ENCODE measurements around the gene SKA1.

DNA sequence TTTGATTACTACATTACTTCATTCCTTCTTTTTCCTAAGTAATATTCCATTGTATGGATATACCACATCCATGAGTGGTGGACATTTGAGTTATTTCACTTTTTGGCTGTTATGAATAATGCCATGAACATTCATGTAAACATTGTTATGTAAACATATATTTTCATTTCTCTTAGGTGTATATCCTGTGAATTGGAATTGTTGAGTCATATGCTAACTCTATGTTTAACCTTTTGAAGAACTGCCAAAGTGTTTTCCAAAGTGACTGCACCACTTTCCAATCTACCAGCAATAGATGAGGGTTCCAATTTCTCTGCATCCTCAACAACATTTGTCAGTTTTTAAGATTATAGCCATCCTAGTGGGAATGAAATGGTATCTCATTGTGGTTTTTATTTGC lies 44.7 kb upstream of the SKA1 start:
- no peak for TF ChIP-seq EZH2 (IDR thresholded peaks at IDR 0.05)
- no peak for TF ChIP-seq POLR2AphosphoS5 (IDR thresholded peaks at IDR 0.05; ENCODE audit: borderline replicate concordance, low read depth, low read length)

All from SK-N-MC (cell line).